Stomach (tissue), 9 donors: Measurements from ENCODE around the gene STIM2. TPM values are rescaled to one million over a fixed set of nuclear protein-coding genes. Genes with fewer than 3 reads are reported as not detected.
A peak's percentile ranks its signal among the peaks of the same experiment; 100 is the strongest.

Experiments used
- DNase-seq, 2 donors: peaks; one replicate each; pipeline versions ENCODE4 v3.0.0 to v3.0.0-alpha.2; 2013 to 2019
- H3K27ac ChIP-seq, 5 donors: fragments of 200-600 bp in 4 of 5; sonication (generic) in 4 of 5; one replicate each; pipeline ENCODE4 v1.5.1; 2013 to 2019; ENCODE audit warnings: mild to moderate bottlenecking in 1 of 5, moderate library complexity in 1 of 5
- H3K27me3 ChIP-seq, 3 donors: fragments of 200-600 bp; sonication (generic); one replicate each; pipeline ENCODE4 v1.5.1; 2017 to 2019; ENCODE audit warnings: mixed run types in 1 of 3
- H3K36me3 ChIP-seq, 4 donors: fragments of 200-600 bp; sonication (generic); 1 replicate in 3 of 4; 2 replicates in 1 of 4; pipeline ENCODE4 v1.5.1; 2016 to 2019
- H3K4me1 ChIP-seq, 4 donors: fragments of 200-600 bp; sonication (generic); one replicate each; pipeline ENCODE4 v1.5.1; 2016 to 2019
- H3K4me3 ChIP-seq, 4 donors: fragments of 200-600 bp; sonication (generic) in 3 of 4; one replicate each; pipeline ENCODE4 v1.5.1; 2016 to 2019; ENCODE audit warnings: mild to moderate bottlenecking in 1 of 4
- H3K9me3 ChIP-seq, 4 donors: fragments of 200-600 bp; sonication (generic); one replicate each; pipeline ENCODE4 v1.5.1; 2016 to 2019
- EP300 ChIP-seq: sonication (generic); formaldehyde crosslinking; IDR thresholded peaks from one replicate; pipeline ENCODE4 v1.6.1; 2017; ENCODE audit warnings: antibody characterized with exemption
- POLR2A ChIP-seq, 4 donors: fragments of 450-650 bp; IDR thresholded peaks; one replicate each; pipeline ENCODE4 v1.6.1; 2016; ENCODE audit warnings: antibody characterized with exemption in 4 of 4, control low read depth in 2 of 4, mild to moderate bottlenecking in 1 of 4, moderate library complexity in 1 of 4
- POLR2AphosphoS5 ChIP-seq, 3 donors: sonication (generic); formaldehyde crosslinking; IDR thresholded peaks; one replicate each; pipeline ENCODE4 v1.6.1; 2016; ENCODE audit warnings: antibody characterized with exemption in 3 of 3
- WGBS, 5 donors: extraction: QIAGEN DNeasy Blood & Tissue Kit in 3 of 5; methylation state at CpG; one replicate each; pipeline versions ENCODE4 v1.1.5 to v1.1.7; 2013 to 2018; 5-methylcytosine and 5-hydroxymethylcytosine counted together
- intact Hi-C: fragments of 100-400 bp; cut with DNase I; formaldehyde crosslinking; loops from one replicate; pipeline ENCODE4 v1.15.1; 2023; ENCODE audit warnings: low total_unique reads
- polyA plus RNA-seq, 3 donors: library from polyadenylated mRNA; stranded (reverse); fragments of 200-250 nt; gene quantifications; one replicate each; pipeline ENCODE4 v1.2.3, GENCODE V29; 2013
- total RNA-seq, 5 donors: library from RNA; depleted of rRNA; stranded (reverse); fragments of >200 nt; gene quantifications; one replicate each; pipeline versions ENCODE4 v1.1.0 to v1.2.3, GENCODE V29; 2014 to 2016
- TF ChIP-seq, protein P1 (sequence below), 7 experiments: fragments of 450-650 bp in 4 of 7; fragments of 200-600 bp in 3 of 7; sonication (generic) in 3 of 7; IDR thresholded peaks; one replicate each; pipeline ENCODE4 v1.5.1; 2016 to 2019; ENCODE audit warnings: antibody characterized with exemption in 7 of 7, control low read depth in 2 of 7, mild to moderate bottlenecking in 1 of 7
- donor health status: healthy with polysubstance abuse.
- donor health status: Bipolar disorder and iron deficiency.
- donor health status: healthy.

STIM2 gene
- total and polyA plus RNA-seq, 8 donors, result 4.4 to 32.7 (median 21.7) TPM

GRCh38 chr4:26992657-26993361 is 132.2 kb downstream of the STIM2 start:
- peak overlapping the region in 2 of 5 donors; percentile 6 to 47 for H3K27ac ChIP-seq
- intact Hi-C loops, result no loop called here
- peaks cover 0 to 25% (median 17%) of the 10 kb centered on the region in 4 donors for H3K4me1 ChIP-seq
- no peaks in the 10 kb centered on the region for H3K27me3 ChIP-seq
- no peak for TF ChIP-seq POLR2A (IDR thresholded peaks at IDR 0.05)
- TF ChIP-seq, protein P1, sequence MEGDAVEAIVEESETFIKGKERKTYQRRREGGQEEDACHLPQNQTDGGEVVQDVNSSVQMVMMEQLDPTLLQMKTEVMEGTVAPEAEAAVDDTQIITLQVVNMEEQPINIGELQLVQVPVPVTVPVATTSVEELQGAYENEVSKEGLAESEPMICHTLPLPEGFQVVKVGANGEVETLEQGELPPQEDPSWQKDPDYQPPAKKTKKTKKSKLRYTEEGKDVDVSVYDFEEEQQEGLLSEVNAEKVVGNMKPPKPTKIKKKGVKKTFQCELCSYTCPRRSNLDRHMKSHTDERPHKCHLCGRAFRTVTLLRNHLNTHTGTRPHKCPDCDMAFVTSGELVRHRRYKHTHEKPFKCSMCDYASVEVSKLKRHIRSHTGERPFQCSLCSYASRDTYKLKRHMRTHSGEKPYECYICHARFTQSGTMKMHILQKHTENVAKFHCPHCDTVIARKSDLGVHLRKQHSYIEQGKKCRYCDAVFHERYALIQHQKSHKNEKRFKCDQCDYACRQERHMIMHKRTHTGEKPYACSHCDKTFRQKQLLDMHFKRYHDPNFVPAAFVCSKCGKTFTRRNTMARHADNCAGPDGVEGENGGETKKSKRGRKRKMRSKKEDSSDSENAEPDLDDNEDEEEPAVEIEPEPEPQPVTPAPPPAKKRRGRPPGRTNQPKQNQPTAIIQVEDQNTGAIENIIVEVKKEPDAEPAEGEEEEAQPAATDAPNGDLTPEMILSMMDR (IDR thresholded peaks at IDR 0.05), result no peak
- no peak for TF ChIP-seq POLR2AphosphoS5 (IDR thresholded peaks at IDR 0.05)
- no peak for TF ChIP-seq EP300
- no peaks in the 10 kb centered on the region for H3K9me3 ChIP-seq
- no peak overlapping the region for H3K4me3 ChIP-seq
- peaks cover 0 to 5% (median 0%) of the 10 kb centered on the region in 4 donors for H3K36me3 ChIP-seq
- WGBS, 5 donors, result 46 to 59% (median 51%) methylated on average over 3 of the region's 3 CpGs
- peak in 1 of 2 donors; percentile 72 for DNase-seq

DNA sequence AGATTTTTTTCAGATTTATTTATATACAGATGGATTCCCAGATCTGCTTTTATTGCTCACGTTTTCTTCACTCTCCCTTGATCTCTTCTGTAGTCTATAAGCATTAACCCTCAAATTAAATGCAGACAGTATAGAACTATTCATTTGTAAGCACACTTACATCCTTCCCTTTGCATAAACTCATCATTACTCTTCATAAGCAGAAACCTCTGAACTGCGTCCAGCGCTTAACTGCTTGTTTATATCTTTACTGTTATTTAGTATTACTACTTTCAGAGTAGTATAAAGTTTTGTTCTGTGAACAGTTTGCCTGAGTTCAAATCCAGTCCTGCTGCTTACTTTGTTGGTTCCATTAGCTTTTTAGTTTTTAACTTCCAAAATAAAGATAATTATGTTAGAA is 132.9 kb downstream of the STIM2 start:
- Histone ChIP-seq H3K4me1 (peaks cover 0 to 25% (median 17%) of the 10 kb centered on the region in 4 donors), H3K4me3 (no peak overlapping the region), H3K27me3 (no peaks in the 10 kb centered on the region), H3K27ac (peak overlapping the region in 2 of 5 donors; percentile 6 to 47), H3K36me3 (peaks cover 0 to 5% (median 0%) of the 10 kb centered on the region in 4 donors), H3K9me3 (no peaks in the 10 kb centered on the region)
- intact Hi-C loops, result no loop called here
- TF ChIP-seq POLR2A (IDR thresholded peaks at IDR 0.05) (no peak), POLR2AphosphoS5 (IDR thresholded peaks at IDR 0.05) (no peak), EP300 (no peak)
- peak in 1 of 2 donors; percentile 47 for DNase-seq
- WGBS, 5 donors, result 50 to 60% (median 54%) methylated on average over 3 of the region's 3 CpGs

GRCh38 chr4:26993967-26994366 is 133.3 kb downstream of the STIM2 start:
- 48 to 73% (median 68%) methylated on average over 3 of the region's 3 CpGs for WGBS, 5 donors
- H3K27ac ChIP-seq, result peak overlapping the region in 1 of 5 donors; percentile 47
- no peaks in the 10 kb centered on the region for H3K27me3 ChIP-seq
- H3K36me3 ChIP-seq, result peaks cover 0 to 5% (median 0%) of the 10 kb centered on the region in 4 donors
- H3K9me3 ChIP-seq, result no peaks in the 10 kb centered on the region
- intact Hi-C loops, result no loop called here
- TF ChIP-seq POLR2A (IDR thresholded peaks at IDR 0.05), result no peak
- TF ChIP-seq, protein P1 (IDR thresholded peaks at IDR 0.05), result no peak
- no peak for TF ChIP-seq POLR2AphosphoS5 (IDR thresholded peaks at IDR 0.05)
- no peak for TF ChIP-seq EP300
- H3K4me1 ChIP-seq, result peaks cover 0 to 25% (median 17%) of the 10 kb centered on the region in 4 donors
- no peak overlapping the region for H3K4me3 ChIP-seq
- no peak for DNase-seq

DNA sequence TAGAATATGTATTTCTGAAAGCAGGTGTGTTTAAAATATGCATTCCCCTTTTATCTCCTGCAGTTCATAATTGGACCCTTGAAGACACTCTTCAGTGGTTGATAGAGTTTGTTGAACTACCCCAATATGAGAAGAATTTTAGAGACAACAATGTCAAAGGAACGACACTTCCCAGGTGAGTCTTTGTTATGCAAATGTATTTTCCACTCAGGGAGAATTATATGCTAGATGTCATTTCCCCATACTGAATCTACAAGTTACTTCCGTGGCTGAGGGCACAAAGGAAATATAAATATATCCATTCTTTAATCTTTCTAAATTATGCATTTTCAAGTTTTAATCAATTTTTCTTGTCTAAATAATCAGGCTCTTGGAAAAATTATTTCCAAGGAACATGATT is 134.7 kb downstream of the STIM2 start:
- Histone ChIP-seq H3K27me3 (no peaks in the 10 kb centered on the region), H3K4me1 (peaks cover 0 to 25% (median 17%) of the 10 kb centered on the region in 4 donors), H3K4me3 (no peak overlapping the region), H3K9me3 (no peaks in the 10 kb centered on the region), H3K36me3 (peaks cover 0 to 5% (median 0%) of the 10 kb centered on the region in 4 donors), H3K27ac (no peak overlapping the region)
- TF ChIP-seq POLR2A (IDR thresholded peaks at IDR 0.05), result no peak
- TF ChIP-seq EP300, result no peak
- no peak for DNase-seq
- WGBS, 5 donors, result 83 to 100% (median 90%) methylated on average over 2 of the region's 2 CpGs
- intact Hi-C loops, result no loop called here

DNA sequence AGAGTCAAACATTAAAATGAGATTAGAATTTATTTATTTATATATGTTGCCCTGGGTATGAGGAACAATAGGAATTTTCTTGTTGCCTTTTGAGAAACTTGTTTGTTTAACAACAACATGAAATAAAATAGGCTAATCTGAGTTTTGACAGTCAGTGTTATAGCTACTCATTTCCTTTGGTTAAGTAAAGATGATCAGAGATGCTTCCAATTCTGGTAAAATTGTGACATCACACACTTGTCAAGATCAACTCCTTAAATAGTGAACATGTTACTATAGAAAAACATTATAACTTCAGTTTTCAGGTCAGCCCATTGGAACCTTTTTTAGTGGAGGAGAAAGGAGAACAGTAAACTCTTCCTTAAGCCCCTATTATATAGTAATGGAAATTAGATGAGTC is 136.1 kb downstream of the STIM2 start:
- DNase-seq, result no peak
- TF ChIP-seq POLR2A (IDR thresholded peaks at IDR 0.05), result no peak
- no peak for TF ChIP-seq EP300
- TF ChIP-seq POLR2AphosphoS5 (IDR thresholded peaks at IDR 0.05), result no peak
- TF ChIP-seq, protein P1 (IDR thresholded peaks at IDR 0.05), result no peak
- Histone ChIP-seq H3K4me3 (no peak overlapping the region), H3K27me3 (no peaks in the 10 kb centered on the region), H3K36me3 (peaks cover 0 to 5% (median 0%) of the 10 kb centered on the region in 4 donors), H3K9me3 (no peaks in the 10 kb centered on the region), H3K27ac (no peak overlapping the region), H3K4me1 (peaks cover 0 to 25% (median 17%) of the 10 kb centered on the region in 4 donors)
- intact Hi-C loops, result no loop called here
